22Rv1 (cell line): Measurements from ENCODE around the gene SIRT5.

Experiments used
- H3K27ac ChIP-seq: fragments of 450-650 bp; 2 replicates; pipeline ENCODE4 v1.5.1; 2017
- ZFX ChIP-seq: fragments of 450-650 bp; IDR thresholded peaks from 2 replicates; pipeline ENCODE4 v1.6.1; 2017; ENCODE audit warnings: antibody characterized with exemption, borderline replicate concordance
- TF ChIP-seq, protein P1 (sequence below): fragments of 450-650 bp; IDR thresholded peaks from 2 replicates; pipeline ENCODE4 v1.5.1; 2017; ENCODE audit warnings: mild to moderate bottlenecking

SIRT5 gene

DNA sequence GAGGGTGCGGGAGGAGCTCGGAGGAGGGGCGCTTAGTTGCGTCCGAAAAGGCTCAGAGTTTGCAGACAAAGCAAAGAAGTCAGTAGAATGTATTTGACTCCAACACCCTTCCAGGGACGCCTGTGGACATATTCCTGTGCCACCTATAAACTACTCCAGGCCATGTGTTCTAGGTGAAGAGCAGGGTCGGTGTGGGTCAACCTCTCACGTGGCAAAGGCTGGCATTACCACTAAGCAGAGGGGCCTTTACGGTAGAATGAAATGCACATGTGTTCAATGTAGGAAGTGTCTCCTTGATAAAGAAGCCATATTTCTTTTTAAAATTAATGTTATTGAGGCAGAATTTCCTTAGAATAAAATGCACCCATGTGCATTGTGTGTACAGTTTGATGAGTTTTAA is 15.4 kb downstream of the SIRT5 start:
- H3K27ac ChIP-seq: no peak overlapping the region
- no peak for TF ChIP-seq ZFX
- TF ChIP-seq, protein P1, sequence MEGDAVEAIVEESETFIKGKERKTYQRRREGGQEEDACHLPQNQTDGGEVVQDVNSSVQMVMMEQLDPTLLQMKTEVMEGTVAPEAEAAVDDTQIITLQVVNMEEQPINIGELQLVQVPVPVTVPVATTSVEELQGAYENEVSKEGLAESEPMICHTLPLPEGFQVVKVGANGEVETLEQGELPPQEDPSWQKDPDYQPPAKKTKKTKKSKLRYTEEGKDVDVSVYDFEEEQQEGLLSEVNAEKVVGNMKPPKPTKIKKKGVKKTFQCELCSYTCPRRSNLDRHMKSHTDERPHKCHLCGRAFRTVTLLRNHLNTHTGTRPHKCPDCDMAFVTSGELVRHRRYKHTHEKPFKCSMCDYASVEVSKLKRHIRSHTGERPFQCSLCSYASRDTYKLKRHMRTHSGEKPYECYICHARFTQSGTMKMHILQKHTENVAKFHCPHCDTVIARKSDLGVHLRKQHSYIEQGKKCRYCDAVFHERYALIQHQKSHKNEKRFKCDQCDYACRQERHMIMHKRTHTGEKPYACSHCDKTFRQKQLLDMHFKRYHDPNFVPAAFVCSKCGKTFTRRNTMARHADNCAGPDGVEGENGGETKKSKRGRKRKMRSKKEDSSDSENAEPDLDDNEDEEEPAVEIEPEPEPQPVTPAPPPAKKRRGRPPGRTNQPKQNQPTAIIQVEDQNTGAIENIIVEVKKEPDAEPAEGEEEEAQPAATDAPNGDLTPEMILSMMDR: no peak

DNA sequence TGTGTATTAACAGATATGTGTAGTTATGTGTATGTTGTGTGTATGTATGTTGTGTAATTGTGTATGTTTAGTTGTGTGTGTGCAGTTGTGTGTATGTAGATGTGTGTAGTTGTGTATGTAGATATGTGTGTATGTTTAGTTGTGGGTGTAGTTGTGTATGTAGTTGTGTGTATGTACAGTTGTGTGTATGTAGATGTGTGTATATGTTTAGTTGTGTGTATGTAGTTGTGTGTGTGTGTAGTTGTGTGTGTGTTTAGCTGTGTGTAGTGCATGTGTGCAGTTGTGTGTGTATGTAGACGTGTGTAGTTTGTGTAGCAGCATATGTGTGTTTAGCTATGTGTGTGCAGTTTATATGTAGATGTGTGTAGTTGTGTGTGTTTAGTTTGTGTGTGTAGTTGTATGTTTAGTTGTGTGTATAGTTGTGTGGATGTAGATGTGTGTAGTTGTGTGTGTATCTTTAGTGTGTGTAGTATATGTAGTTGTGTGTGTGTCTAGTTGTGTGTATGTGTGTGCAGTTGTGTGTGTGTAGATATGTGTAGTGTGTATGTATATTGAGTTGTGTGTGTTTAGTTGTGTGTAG is 16.3 kb downstream of the SIRT5 start:
- no peak overlapping the region for H3K27ac ChIP-seq
- no peak for TF ChIP-seq ZFX
- TF ChIP-seq, protein P1: no peak

DNA sequence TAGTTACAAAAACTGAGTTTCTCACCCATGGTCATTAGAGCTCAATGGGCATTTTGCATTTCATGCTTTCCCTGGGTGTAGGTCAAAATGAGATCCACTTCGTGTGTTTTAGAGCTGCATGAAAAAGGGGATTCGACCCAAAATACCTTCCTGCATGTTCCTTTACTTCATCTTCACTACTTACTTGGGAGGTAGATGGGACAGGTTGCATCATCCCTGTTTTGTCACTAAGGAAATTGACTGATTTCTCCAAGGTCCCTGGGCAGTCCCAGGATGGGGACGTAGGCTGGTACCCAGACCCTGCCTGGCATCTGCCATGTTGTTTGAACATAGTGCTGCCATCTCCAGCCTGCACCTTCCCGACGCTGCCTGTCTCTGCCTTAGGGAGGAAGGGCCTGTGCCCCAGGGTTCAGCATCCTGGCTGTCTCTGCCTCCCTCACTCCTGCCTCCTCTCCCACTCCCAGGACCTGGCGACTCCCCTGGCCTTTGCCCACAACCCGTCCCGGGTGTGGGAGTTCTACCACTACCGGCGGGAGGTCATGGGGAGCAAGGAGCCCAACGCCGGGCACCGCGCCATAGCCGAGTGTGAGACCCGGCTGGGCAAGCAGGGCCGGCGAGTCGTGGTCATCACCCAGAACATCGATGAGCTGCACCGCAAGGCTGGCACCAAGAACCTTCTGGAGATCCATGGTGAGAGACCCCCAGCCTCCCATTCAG is 17.0 kb downstream of the SIRT5 start:
- H3K27ac ChIP-seq: no peak overlapping the region
- TF ChIP-seq ZFX: no peak
- TF ChIP-seq, protein P1: no peak

DNA sequence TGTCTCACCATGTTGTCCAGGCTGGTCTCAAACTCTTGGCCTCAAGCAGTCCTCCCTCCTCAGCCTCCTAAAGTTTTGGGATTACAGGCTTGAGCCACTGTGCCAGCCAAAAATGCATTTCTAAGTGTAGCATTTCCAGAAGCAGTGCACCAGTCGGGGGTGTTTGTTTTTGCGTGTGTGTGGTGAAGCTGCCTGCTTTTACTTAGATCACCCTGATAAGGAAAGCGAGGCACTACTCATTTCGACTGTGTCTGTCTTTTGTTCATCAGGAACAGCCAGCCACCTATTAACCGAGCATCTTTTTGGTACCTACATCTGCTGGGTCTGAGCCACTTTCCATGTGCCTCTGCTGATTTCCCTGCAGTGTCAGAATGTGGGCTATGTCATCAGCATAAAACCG is 18.7 kb downstream of the SIRT5 start:
- H3K27ac ChIP-seq: no peak overlapping the region
- TF ChIP-seq, protein P1: no peak
- TF ChIP-seq ZFX: no peak

DNA sequence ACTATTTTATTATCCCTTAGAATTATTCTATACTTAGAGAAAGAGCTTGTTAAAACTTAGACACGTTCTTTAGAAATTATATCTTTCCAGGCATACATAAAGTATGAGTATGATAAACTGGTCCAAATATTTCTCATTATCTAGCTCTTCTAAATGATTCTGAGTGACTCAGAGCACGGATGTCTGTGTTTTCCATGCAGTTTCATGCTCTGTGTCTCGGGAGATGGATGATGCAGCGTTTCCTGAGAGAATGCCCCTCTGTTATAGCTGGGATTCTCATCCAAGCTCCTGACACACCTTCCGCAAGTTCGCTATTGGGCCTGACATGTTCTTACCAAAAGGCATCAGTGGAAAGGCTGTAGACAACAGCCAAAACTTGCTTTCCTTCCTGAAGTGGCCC is 19.3 kb downstream of the SIRT5 start:
- TF ChIP-seq, protein P1: no peak
- TF ChIP-seq ZFX: no peak

DNA sequence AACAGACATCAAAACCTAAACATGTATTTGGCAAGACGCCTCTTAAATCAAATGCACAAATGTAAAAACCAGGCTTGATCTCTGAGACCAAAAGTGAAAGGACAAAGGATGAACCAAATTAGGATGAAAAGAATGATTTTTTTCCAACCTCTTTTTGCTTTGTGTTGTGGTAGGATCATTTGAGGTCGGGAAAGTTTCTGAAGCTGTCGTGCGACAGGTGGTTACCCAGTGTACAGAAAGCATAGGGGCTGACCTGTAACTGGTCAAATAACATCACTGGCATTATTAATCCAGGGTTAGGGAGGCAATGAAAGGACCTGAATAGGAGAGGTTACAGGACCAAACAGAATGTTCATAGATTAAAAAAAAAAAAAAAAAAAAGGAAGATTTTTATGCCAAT is 22.7 kb downstream of the SIRT5 start:
- H3K27ac ChIP-seq: no peak overlapping the region
- TF ChIP-seq, protein P1: no peak
- TF ChIP-seq ZFX: no peak

More for the DNA sequence above, 19.3 kb downstream of the SIRT5 start:
- no peak overlapping the region for H3K27ac ChIP-seq

DNA sequence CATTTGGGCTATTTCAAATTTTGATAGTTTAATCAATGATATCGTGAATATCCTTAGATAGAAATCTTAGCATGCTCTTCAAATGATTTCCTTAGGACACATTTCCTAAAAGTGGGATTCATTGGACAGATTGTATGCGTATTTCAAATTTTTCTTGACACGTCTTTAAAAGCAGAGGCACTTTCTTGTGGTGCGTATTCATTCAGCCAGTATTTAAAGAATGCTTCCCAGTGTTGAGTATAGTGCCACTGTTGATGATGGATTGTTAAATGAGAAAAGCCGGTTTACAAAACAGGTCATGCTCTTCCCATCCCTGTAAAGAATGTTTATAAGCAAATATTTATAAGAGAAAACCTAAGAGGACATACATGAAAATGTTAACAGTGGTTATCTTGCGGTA is 25.6 kb downstream of the SIRT5 start:
- H3K27ac ChIP-seq: no peak overlapping the region
- TF ChIP-seq, protein P1: no peak
- TF ChIP-seq ZFX: no peak
